GM23248 (cell line): ENCODE data around the gene KIF1B. TPM values are rescaled to one million over a fixed set of nuclear protein-coding genes. Genes with fewer than 3 reads are reported as not detected.
"Not testable (repeated sequence)": the region's sequence is repeated elsewhere in the genome, so short reads cannot be mapped to it uniquely, and the experiment has no call there.

Source experiments
- DNase-seq: peaks from one replicate; pipeline ENCODE4 v3.0.0-alpha.2; 2015
- H2AFZ ChIP-seq: fragments of 200-600 bp; sonication (generic); 2 replicates; pipeline ENCODE4 v1.6.1; 2016; ENCODE audit warnings: antibody characterized with exemption
- H3F3A ChIP-seq: fragments of 200-600 bp; sonication (generic); 2 replicates; pipeline ENCODE4 v1.6.1; 2016; ENCODE audit warnings: mild to moderate bottlenecking, antibody characterized with exemption, mixed run types; ENCODE audit not compliant: insufficient read depth
- H3K27ac ChIP-seq: fragments of 200-600 bp; sonication (generic); 2 replicates; pipeline ENCODE4 v1.5.1; 2016; ENCODE audit warnings: mild to moderate bottlenecking
- H3K27me3 ChIP-seq: fragments of 200-600 bp; sonication (generic); replicated peaks from 2 replicates; pipeline ENCODE4 v1.6.1; 2016; ENCODE audit warnings: mild to moderate bottlenecking; ENCODE audit not compliant: insufficient read depth
- H3K36me3 ChIP-seq: fragments of 200-600 bp; sonication (generic); 2 replicates; pipeline ENCODE4 v1.6.1; 2016; ENCODE audit warnings: low read depth, mild to moderate bottlenecking
- H3K4me1 ChIP-seq: fragments of 200-600 bp; sonication (generic); 2 replicates; pipeline ENCODE4 v1.6.1; 2016; ENCODE audit warnings: mild to moderate bottlenecking; ENCODE audit not compliant: insufficient read depth
- H3K4me2 ChIP-seq: fragments of 200-600 bp; sonication (generic); one replicate; pipeline ENCODE4 v1.6.1; 2016; ENCODE audit warnings: mild to moderate bottlenecking; ENCODE audit not compliant: unreplicated experiment
- H3K4me3 ChIP-seq: fragments of 200-600 bp; sonication (generic); 2 replicates; pipeline ENCODE4 v1.5.1; 2016; ENCODE audit warnings: mild to moderate bottlenecking
- H3K79me2 ChIP-seq: fragments of 200-600 bp; sonication (generic); 2 replicates; pipeline ENCODE4 v1.6.1; 2016; ENCODE audit warnings: mild to moderate bottlenecking; ENCODE audit not compliant: insufficient read depth
- H3K9ac ChIP-seq: fragments of 200-600 bp; sonication (generic); 2 replicates; pipeline ENCODE4 v1.6.1; 2016; ENCODE audit warnings: mild to moderate bottlenecking
- H3K9me2 ChIP-seq: fragments of 200-600 bp; sonication (generic); 2 replicates; pipeline ENCODE4 v1.6.1; 2016; ENCODE audit warnings: mixed run types, mild to moderate bottlenecking, moderate library complexity; ENCODE audit not compliant: insufficient read depth
- H3K9me3 ChIP-seq: fragments of 200-600 bp; sonication (generic); one replicate; pipeline ENCODE4 v1.6.1; 2017; ENCODE audit warnings: low read depth
- H4K20me1 ChIP-seq: fragments of 200-600 bp; sonication (generic); 2 replicates; pipeline ENCODE4 v1.6.0; 2016; ENCODE audit not compliant: insufficient read depth
- EZH2 ChIP-seq: fragments of 200-600 bp; sonication (generic); IDR thresholded peaks from 2 replicates; pipeline ENCODE4 v1.6.1; 2018; ENCODE audit warnings: antibody characterized with exemption, mild to moderate bottlenecking; ENCODE audit not compliant: insufficient read depth, poor library complexity, severe bottlenecking
- EZH2phosphoT487 ChIP-seq: fragments of 200-600 bp; sonication (generic); IDR thresholded peaks from 2 replicates; pipeline ENCODE4 v1.6.1; 2018; ENCODE audit warnings: antibody characterized with exemption, moderate library complexity, mild to moderate bottlenecking, low read depth; ENCODE audit not compliant: insufficient read depth
- WGBS, 2 experiments: methylation state at CpG; one replicate each; pipeline ENCODE4 v1.1.6; 2015 to 2017; ENCODE audit warnings: low lambda C conversion rate in 2 of 2, low coverage in 1 of 2; ENCODE audit errors: missing lambda C conversion rate in 2 of 2; 5-methylcytosine and 5-hydroxymethylcytosine counted together
- in situ Hi-C: fragments of 300-500 bp; cut with MboI; formaldehyde crosslinking; loops from 2 replicates; pipeline ENCODE4 v1.15.0; 2020
- polyA plus RNA-seq: library from polyadenylated mRNA; unstranded; fragments of >200 nt; fragmentation: Nextera tagmentation; extraction: Ambion mirVana; gene quantifications from 2 replicates; pipeline ENCODE4 v1.2.1, GENCODE V29; 2016
- total RNA-seq: library from RNA; depleted of rRNA; stranded (reverse); fragments of >200 nt; shearing (Covaris generic); gene quantifications from 2 replicates; pipeline ENCODE4 v1.2.3, GENCODE V29; 2014

KIF1B gene
- total and polyA plus RNA-seq, 2 experiments from 2014 or later = 14.8 to 24.8 TPM

- no peak overlapping the region for H3K27ac ChIP-seq
- WGBS, 2 experiments = 30 to 40% methylated on average over 9 of the region's 9 CpGs
- in situ Hi-C loops = no loop called here
- no peaks in the 10 kb centered on the region for H3K9me3 ChIP-seq
- no peaks in the 10 kb centered on the region for H3F3A ChIP-seq
- TF ChIP-seq EZH2 (no peak), EZH2phosphoT487 (no peak)
- peak overlapping the region; percentile 58 for H2AFZ ChIP-seq
- H3K9me2 ChIP-seq = no peaks in the 10 kb centered on the region
- peak overlapping the region; percentile 44 for H3K9ac ChIP-seq
- DNase-seq = peak; percentile 84
- H3K27me3 ChIP-seq = no peaks in the 10 kb centered on the region
- H3K36me3 ChIP-seq = no peaks in the 10 kb centered on the region
- H3K4me1 ChIP-seq = no peaks in the 10 kb centered on the region
- H4K20me1 ChIP-seq = no peaks in the 10 kb centered on the region
- H3K79me2 ChIP-seq = no peaks in the 10 kb centered on the region
- H3K4me3 ChIP-seq = no peak overlapping the region
- no peak overlapping the region for H3K4me2 ChIP-seq
Measured at GRCh38 chr1:10424034-10424433, 213.7 kb downstream of the KIF1B start.

- no peak for TF ChIP-seq EZH2
- no peak for TF ChIP-seq EZH2phosphoT487
- no peak overlapping the region for H3K4me3 ChIP-seq
- no peaks in the 10 kb centered on the region for H3K79me2 ChIP-seq
- no peak overlapping the region for H3K27ac ChIP-seq
- H3K27me3 ChIP-seq = no peaks in the 10 kb centered on the region
- H3K9me3 ChIP-seq = no peaks in the 10 kb centered on the region
- H3K9me2 ChIP-seq = no peaks in the 10 kb centered on the region
- in situ Hi-C loops = no loop called here
- H2AFZ ChIP-seq = peak overlapping the region; percentile 58; the same call in 1 of the 2 replicates
- H3K4me1 ChIP-seq = no peaks in the 10 kb centered on the region
- no peaks in the 10 kb centered on the region for H4K20me1 ChIP-seq
- no peak overlapping the region for H3K4me2 ChIP-seq
- H3K36me3 ChIP-seq = no peaks in the 10 kb centered on the region
- no peak for DNase-seq
- H3F3A ChIP-seq = no peaks in the 10 kb centered on the region
- no peak overlapping the region for H3K9ac ChIP-seq
- WGBS, 2 experiments = 84% methylated on average over 8 of the region's 8 CpGs
Measured at GRCh38 chr1:10424651-10425050, 214.3 kb downstream of the KIF1B start.

GRCh38 chr1:10425826-10426534, 215.6 kb downstream of the KIF1B start:
- H3K36me3 ChIP-seq, H3K9me3 ChIP-seq, H4K20me1 ChIP-seq, H3K9me2 ChIP-seq, H3K4me1 ChIP-seq, H3K79me2 ChIP-seq, DNase-seq, H3F3A ChIP-seq, in situ Hi-C loops, H3K27ac ChIP-seq, H3K27me3 ChIP-seq: not testable (repeated sequence)
- Histone ChIP-seq H3K9ac (peak overlapping the region; percentile 60), H2AFZ (peak overlapping the region; percentile 86), H3K4me3 (peak overlapping the region; percentile 60), H3K4me2 (peak overlapping the region; percentile 75)
- WGBS, 2 experiments = 66 to 74% methylated on average over 21 of the region's 21 CpGs

- H3K9ac ChIP-seq, H2AFZ ChIP-seq, DNase-seq, H3F3A ChIP-seq, H3K4me2 ChIP-seq, H3K9me3 ChIP-seq, H3K27me3 ChIP-seq, H3K4me1 ChIP-seq, H4K20me1 ChIP-seq, H3K27ac ChIP-seq, H3K9me2 ChIP-seq, in situ Hi-C loops, H3K4me3 ChIP-seq, H3K79me2 ChIP-seq, H3K36me3 ChIP-seq: not testable (repeated sequence)
- WGBS, 2 experiments = 98% methylated on average over 9 to 14 of the region's 21 CpGs
Measured at GRCh38 chr1:10426535-10426848, 216.1 kb downstream of the KIF1B start.

- no peak overlapping the region for H3K4me2 ChIP-seq
- no peaks in the 10 kb centered on the region for H4K20me1 ChIP-seq
- TF ChIP-seq EZH2phosphoT487 = no peak
- TF ChIP-seq EZH2 = no peak
- H3K79me2 ChIP-seq = peaks cover 18% of the 10 kb centered on the region
- H3K9me2 ChIP-seq = no peaks in the 10 kb centered on the region
- H3K27me3 ChIP-seq = no peaks in the 10 kb centered on the region
- H2AFZ ChIP-seq = no peak overlapping the region
- H3F3A ChIP-seq = no peaks in the 10 kb centered on the region
- no peak overlapping the region for H3K9ac ChIP-seq
- H3K27ac ChIP-seq = no peak overlapping the region
- in situ Hi-C loops = no loop called here
- no peak overlapping the region for H3K4me3 ChIP-seq
- WGBS, 2 experiments = 73 to 76% methylated on average over 5 of the region's 5 CpGs
- H3K36me3 ChIP-seq = no peaks in the 10 kb centered on the region
- H3K9me3 ChIP-seq = no peaks in the 10 kb centered on the region
- no peak for DNase-seq
- peaks cover 10% of the 10 kb centered on the region for H3K4me1 ChIP-seq
Measured at GRCh38 chr1:10428984-10429383, 218.6 kb downstream of the KIF1B start.
